Measurements from ENCODE around the gene SEPSECS.

SEPSECS gene

DNA sequence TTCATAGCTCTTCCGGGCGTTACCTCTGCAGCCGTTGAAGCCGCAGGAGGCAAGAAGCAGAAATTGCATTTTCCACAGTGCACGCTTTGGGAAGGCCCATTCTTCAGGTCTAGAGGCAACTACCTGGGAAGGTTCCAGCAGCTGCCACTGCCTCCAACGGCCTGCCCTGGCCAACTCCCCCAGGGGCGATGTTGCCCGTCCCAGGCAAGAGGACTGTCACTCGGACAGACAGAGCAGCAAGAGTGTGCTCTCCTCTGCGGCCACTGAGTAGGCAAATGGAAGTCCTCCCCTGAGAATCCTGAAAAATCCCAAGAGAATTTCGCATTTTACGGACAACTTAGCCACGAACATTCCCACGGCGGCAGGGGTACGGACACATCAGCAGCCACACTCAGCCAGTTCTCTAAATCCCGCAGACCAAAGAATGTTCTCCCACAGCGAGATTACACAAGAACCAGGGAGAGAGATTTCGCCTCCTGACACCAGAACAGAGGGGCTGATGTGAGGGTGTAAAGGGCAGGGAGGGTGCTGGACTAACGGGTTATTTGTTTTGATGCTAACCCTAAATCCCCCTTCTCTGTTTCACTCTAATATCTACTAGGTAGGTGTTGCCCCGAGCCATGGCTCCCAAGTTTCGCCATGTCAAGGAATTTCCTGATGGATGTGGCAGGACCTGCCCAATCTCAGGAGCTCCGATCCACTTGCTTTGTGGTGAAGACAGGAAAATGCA is 63.8 kb downstream of the SEPSECS start:
- DNase-seq (ENCODE audit: extremely low read depth, low read depth) = no peak

DNA sequence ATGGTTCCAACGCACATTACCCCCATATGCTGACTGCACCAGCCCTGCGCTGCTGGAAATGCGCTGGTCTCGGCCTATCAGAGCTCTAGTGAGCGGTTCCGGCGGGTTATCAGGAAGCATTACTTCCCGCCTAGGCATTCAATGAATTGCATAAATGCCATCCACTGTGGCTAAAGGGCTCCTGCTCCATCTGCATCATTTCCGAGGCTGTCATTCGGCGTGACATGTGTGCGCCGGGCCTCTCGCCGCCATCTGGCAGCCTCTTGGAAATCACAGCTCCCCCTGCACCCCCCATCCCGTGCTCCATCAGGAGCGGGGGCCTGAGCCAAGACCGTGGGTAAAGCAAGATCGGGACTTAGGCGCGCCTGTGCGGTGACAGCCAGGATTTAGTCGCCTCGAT is 64.4 kb downstream of the SEPSECS start:
- TF ChIP-seq, protein P1, sequence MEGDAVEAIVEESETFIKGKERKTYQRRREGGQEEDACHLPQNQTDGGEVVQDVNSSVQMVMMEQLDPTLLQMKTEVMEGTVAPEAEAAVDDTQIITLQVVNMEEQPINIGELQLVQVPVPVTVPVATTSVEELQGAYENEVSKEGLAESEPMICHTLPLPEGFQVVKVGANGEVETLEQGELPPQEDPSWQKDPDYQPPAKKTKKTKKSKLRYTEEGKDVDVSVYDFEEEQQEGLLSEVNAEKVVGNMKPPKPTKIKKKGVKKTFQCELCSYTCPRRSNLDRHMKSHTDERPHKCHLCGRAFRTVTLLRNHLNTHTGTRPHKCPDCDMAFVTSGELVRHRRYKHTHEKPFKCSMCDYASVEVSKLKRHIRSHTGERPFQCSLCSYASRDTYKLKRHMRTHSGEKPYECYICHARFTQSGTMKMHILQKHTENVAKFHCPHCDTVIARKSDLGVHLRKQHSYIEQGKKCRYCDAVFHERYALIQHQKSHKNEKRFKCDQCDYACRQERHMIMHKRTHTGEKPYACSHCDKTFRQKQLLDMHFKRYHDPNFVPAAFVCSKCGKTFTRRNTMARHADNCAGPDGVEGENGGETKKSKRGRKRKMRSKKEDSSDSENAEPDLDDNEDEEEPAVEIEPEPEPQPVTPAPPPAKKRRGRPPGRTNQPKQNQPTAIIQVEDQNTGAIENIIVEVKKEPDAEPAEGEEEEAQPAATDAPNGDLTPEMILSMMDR (IDR thresholded peaks at IDR 0.05; ENCODE audit: low read depth, low read length) = no peak
- DNase-seq (ENCODE audit: extremely low read depth, low read depth) = no peak

More for the DNA sequence above, 63.8 kb downstream of the SEPSECS start:
- TF ChIP-seq, protein P1 (IDR thresholded peaks at IDR 0.05; ENCODE audit: low read depth, low read length) = no peak

DNA sequence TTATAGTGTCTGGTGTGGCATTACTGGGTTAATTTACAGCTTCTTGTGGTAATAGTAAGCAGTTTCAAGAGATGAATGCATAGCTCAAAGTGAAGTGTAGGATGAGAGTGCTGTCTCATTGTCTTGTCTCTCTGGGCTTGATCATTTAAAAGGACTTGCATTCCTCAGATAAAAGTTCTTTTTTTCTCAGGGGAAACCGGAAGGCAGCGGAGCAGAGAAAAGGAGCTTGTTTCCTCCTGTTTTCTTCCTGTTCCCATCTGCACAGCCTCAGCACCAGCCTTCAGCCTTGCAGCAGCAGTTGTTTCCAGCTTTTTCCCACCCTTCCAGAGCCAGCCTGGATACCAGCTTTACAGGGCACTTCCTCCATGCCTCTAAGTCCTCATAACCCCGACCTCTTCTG is 68.1 kb downstream of the SEPSECS start:
- TF ChIP-seq, protein P1 (IDR thresholded peaks at IDR 0.05; ENCODE audit: low read depth, low read length) = no peak
- DNase-seq (ENCODE audit: extremely low read depth, low read depth) = no peak

DNA sequence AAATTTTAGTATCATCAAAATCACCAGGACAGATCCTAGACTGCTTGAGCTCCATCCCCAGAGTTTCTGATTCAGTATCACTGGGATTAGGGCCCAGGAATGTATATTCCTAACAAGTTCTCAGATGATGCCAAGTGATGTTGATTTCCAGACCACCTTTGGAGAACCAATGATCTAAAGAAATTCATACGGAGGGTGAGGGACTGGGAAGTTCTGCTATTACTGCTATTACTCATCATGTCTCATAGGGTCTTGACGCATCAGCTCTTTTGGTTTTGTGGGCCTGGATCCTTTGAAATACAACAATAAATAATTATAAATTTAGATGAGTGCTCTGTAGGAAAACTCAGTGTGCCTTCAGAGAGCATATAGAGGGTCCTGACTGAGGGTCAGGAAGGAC is 69.7 kb downstream of the SEPSECS start:
- DNase-seq (ENCODE audit: extremely low read depth, low read depth) = no peak
- TF ChIP-seq, protein P1 (IDR thresholded peaks at IDR 0.05; ENCODE audit: low read depth, low read length) = no peak

DNA sequence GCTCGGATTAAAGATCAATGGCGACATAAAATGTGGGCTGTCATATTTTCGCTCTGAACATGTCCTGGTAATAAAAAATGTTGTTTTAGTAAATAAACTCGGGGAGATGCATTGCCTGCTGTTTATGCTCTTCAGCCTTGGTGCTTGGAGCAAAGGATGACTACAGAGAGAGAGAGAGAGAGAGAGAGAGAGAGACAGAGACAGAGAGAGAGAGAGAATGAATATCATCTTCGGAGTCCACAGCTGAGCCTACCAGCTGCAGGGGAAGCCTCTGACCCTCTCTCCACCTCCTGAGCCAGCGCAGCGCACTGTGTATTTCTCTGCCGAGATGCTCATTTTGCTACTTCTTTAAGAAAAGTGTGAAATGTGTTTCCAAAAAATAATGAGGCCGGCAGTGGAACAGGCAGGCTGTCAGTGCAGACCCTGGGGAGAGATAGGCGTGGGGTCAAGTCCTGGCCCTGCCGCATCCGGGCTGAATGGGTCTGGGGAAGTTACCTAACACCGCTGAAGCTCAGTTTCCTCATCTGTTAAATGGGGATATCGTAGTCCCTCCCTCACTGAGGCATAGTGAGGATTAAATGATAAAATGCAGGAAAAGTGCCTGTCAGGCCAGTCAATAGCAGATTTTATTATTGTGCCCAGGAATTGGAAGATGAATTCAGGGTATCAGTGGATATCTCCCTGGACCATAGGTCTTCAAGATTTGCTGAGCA is 71.0 kb downstream of the SEPSECS start:
- TF ChIP-seq, protein P1 (IDR thresholded peaks at IDR 0.05; ENCODE audit: low read depth, low read length) = no peak
- no peak for DNase-seq (ENCODE audit: extremely low read depth, low read depth)

DNA sequence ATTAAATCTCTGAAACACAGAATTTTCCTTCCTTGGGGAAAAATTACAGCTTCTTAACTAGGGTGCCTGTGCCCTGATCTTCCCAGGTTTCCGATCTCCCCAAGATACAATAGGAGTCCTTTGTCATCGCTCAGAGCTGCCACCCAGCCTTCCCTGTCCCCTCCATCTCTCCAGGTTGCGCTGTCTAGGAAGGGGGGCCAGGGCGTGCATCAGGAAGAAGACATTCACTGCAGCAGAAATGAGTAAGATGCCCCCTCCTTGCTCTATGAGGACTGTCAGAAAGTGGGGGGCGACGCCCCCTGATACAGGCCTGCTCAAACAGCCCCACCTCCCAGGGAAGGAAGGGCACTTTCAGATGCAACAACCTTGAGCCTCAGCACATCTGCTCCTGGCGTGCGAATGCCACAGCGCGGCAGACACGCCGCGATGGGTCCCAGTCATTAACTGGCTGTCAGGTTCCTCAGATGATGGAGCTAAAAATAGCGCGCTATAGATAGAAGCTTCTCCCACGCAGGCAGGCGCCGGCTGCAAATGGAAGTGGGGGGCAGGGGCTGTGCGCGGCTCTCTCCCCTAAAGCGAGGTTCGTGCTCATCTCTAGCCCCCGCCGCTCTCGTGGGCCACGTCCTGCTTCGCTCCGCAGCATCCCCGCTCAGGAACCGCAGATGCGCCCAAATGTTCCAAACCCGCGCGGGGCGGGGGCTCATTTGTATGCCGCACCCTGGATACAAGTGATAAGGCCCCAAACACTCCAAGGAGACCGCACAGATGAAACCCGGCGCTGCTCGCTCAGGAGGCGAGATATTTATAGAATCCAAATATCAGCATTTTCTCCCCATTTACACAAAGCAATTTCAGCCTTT is 71.9 kb downstream of the SEPSECS start:
- no peak for DNase-seq (ENCODE audit: extremely low read depth, low read depth)
- TF ChIP-seq, protein P1 (IDR thresholded peaks at IDR 0.05; ENCODE audit: low read depth, low read length) = no peak

Measured in AG09319 (cell line).